GM23338 (cell line): Measurements from ENCODE around the gene NAP1L4. TPM values are rescaled to one million over a fixed set of nuclear protein-coding genes. Genes with fewer than 3 reads are reported as not detected.
"Not testable (repeated sequence)": the region's sequence is repeated elsewhere in the genome, so short reads cannot be mapped to it uniquely, and the experiment has no call there.

ENCODE experiments used
- ATAC-seq: fragments of 200-7000 bp; cut with Tn5 transposase; 3 replicates; pipeline ENCODE4 v1.9.1; 2020
- DNase-seq: peaks from one replicate; pipeline ENCODE4 v3.0.0-alpha.2; 2015; ENCODE audit warnings: low spot score
- H2AFZ ChIP-seq: fragments of 200-600 bp; sonication (generic); 2 replicates; pipeline ENCODE4 v1.8.0; 2016; ENCODE audit warnings: antibody characterized with exemption, mild to moderate bottlenecking, moderate library complexity
- H3F3A ChIP-seq: fragments of 200-600 bp; sonication (generic); replicated peaks from 2 replicates; pipeline ENCODE4 v1.8.0; 2017; ENCODE audit warnings: antibody characterized with exemption, mixed run types, low read depth
- H3K27ac ChIP-seq: fragments of 200-600 bp; sonication (generic); 2 replicates; pipeline ENCODE4 v1.6.1; 2016; ENCODE audit warnings: low read depth
- H3K27me3 ChIP-seq: fragments of 200-600 bp; sonication (generic); 2 replicates; pipeline ENCODE4 v1.8.0; 2016; ENCODE audit warnings: mild to moderate bottlenecking, mixed run types, moderate library complexity; ENCODE audit not compliant: insufficient read depth
- H3K36me3 ChIP-seq: fragments of 200-600 bp; sonication (generic); 2 replicates; pipeline ENCODE4 v1.8.0; 2016; ENCODE audit warnings: mild to moderate bottlenecking; ENCODE audit not compliant: insufficient read depth
- H3K4me1 ChIP-seq: fragments of 200-600 bp; sonication (generic); 2 replicates; pipeline ENCODE4 v1.8.0; 2016; ENCODE audit warnings: mild to moderate bottlenecking, moderate library complexity; ENCODE audit not compliant: insufficient read depth
- H3K4me2 ChIP-seq: fragments of 200-600 bp; sonication (generic); 2 replicates; pipeline ENCODE4 v1.7.1; 2017; ENCODE audit warnings: mixed run types
- H3K4me3 ChIP-seq: fragments of 200-600 bp; sonication (generic); 2 replicates; pipeline ENCODE4 v1.6.1; 2016; ENCODE audit warnings: mixed run types
- H3K79me2 ChIP-seq: fragments of 200-600 bp; sonication (generic); replicated peaks from 2 replicates; pipeline ENCODE4 v1.8.0; 2017; ENCODE audit warnings: mild to moderate bottlenecking; ENCODE audit not compliant: insufficient read depth
- H3K9me2 ChIP-seq: fragments of 200-600 bp; sonication (generic); 2 replicates; pipeline ENCODE4 v1.8.0; 2017; ENCODE audit not compliant: insufficient read depth
- H4K20me1 ChIP-seq: fragments of 200-600 bp; sonication (generic); replicated peaks from 2 replicates; pipeline ENCODE4 v1.8.0; 2017; ENCODE audit warnings: mild to moderate bottlenecking; ENCODE audit not compliant: insufficient read depth
- H3K27ac Mint-ChIP-seq: 2 replicates; pipeline ENCODE4 v1.8.0; 2020; ENCODE audit warnings: inconsistent platforms, mild to moderate bottlenecking, moderate library complexity, mixed read lengths
- H3K27me3 Mint-ChIP-seq: 3 replicates; pipeline ENCODE4 v1.8.0; 2022; ENCODE audit warnings: low read depth, mild to moderate bottlenecking, moderate library complexity, mixed read lengths, inconsistent platforms; ENCODE audit not compliant: insufficient read depth, poor library complexity
- H3K36me3 Mint-ChIP-seq: 3 replicates; pipeline ENCODE4 v1.8.0; 2021; ENCODE audit warnings: low read depth, mild to moderate bottlenecking, inconsistent platforms, moderate library complexity, mixed read lengths
- H3K4me1 Mint-ChIP-seq: 3 replicates; pipeline ENCODE4 v1.8.0; 2020; ENCODE audit warnings: mild to moderate bottlenecking, inconsistent platforms, mixed read lengths
- H3K4me3 Mint-ChIP-seq: 3 replicates; pipeline ENCODE4 v1.8.0; 2021; ENCODE audit warnings: moderate library complexity, mild to moderate bottlenecking, inconsistent platforms, mixed read lengths
- H3K9me3 Mint-ChIP-seq: 3 replicates; pipeline ENCODE4 v1.8.0; 2020; ENCODE audit warnings: moderate library complexity, mild to moderate bottlenecking, inconsistent platforms, mixed read lengths
- POLR2AphosphoS5 ChIP-seq: IDR thresholded peaks from 2 replicates; pipeline ENCODE4 v1.6.1; 2016; ENCODE audit warnings: antibody characterized with exemption, low read depth
- STAT1 ChIP-seq: IDR thresholded peaks from one replicate; pipeline ENCODE4 v1.6.1; 2016; ENCODE audit warnings: antibody characterized with exemption; ENCODE audit not compliant: unreplicated experiment
- polyA plus RNA-seq: library from polyadenylated mRNA; unstranded; fragments of >200 nt; fragmentation: Nextera tagmentation; extraction: Ambion mirVana; gene quantifications from 2 replicates; pipeline ENCODE4 v1.2.1, GENCODE V29; 2016
- total RNA-seq: library from RNA; depleted of rRNA; stranded (reverse); fragments of >200 nt; shearing (Covaris generic); gene quantifications from 2 replicates; pipeline ENCODE4 v1.2.3, GENCODE V29; 2014

NAP1L4 gene
- total and polyA plus RNA-seq, 2 experiments from 2014 or later, result 181 to 189 TPM

DNA sequence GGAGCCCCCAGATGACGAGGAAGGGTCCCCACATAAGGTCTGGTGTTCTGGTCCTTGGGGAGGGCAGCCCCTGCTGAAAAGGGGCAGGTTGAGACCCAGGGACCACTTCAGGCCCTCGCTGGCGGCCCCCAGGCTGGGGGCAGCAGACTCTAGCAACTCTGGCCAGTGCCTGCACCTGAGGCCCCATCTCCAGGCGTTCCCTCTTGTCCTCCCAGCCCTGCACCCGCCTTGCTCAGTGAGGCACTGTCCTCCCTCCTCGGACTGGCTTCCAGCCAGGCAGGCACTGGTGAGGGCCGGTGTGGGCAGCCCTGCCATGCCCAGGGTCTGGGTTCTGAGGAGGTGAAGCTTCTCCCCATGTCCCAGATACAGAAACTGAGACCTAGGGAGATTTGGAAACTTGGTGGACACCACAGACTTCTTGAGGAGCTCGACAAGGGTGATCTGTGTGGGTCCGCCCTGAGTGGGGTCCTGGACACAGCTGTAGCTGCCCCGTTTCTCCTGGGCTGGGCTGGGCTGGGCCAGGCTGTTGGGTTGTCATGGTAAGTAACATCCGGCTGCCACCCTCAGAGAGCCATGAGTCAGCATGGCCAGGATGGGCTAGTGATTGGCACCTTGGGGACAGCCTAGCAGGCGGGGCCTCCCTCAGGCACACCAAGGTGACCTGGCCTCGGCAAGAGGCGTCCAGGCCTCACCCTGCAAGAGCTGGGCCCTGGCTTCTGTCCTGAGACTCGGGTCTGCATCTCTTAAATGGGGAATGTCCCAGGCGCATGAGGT, 51.8 kb downstream of the NAP1L4 start:
- Histone ChIP-seq H3F3A (peaks cover 17% of the 10 kb centered on the region), H2AFZ (no peak overlapping the region), H3K27ac (0 out of 2 replicates have a peak overlapping the region, but pooled peaks have one; percentile 39), H3K4me2 (no peak overlapping the region), H3K27me3 (0 out of 2 replicates have a peak, but pooled peaks cover 2% of the 10 kb centered on the region), H4K20me1 (peaks cover 6% of the 10 kb centered on the region), H3K9me2 (no peaks in the 10 kb centered on the region), H3K79me2 (no peaks in the 10 kb centered on the region; the same call in 1 of the 2 replicates), H3K36me3 (no peaks in the 10 kb centered on the region), H3K4me3 (no peak overlapping the region), H3K4me1 (peaks cover 11% of the 10 kb centered on the region)
- H3K9me3 Mint-ChIP-seq, result peaks cover 40% of the 10 kb centered on the region
- DNase-seq (peak; percentile 37), ATAC-seq (peak; percentile 8)
- H3K27ac Mint-ChIP-seq, result no peak overlapping the region
- peaks cover 7% of the 10 kb centered on the region for H3K4me1 Mint-ChIP-seq
- H3K4me3 Mint-ChIP-seq, result no peak overlapping the region
- peaks cover 49% of the 10 kb centered on the region for H3K36me3 Mint-ChIP-seq
- H3K27me3 Mint-ChIP-seq, result peaks cover 32% of the 10 kb centered on the region
- TF ChIP-seq STAT1, result no peak
- TF ChIP-seq POLR2AphosphoS5, result peak; percentile 15; the same call in 1 of the 2 replicates

DNA sequence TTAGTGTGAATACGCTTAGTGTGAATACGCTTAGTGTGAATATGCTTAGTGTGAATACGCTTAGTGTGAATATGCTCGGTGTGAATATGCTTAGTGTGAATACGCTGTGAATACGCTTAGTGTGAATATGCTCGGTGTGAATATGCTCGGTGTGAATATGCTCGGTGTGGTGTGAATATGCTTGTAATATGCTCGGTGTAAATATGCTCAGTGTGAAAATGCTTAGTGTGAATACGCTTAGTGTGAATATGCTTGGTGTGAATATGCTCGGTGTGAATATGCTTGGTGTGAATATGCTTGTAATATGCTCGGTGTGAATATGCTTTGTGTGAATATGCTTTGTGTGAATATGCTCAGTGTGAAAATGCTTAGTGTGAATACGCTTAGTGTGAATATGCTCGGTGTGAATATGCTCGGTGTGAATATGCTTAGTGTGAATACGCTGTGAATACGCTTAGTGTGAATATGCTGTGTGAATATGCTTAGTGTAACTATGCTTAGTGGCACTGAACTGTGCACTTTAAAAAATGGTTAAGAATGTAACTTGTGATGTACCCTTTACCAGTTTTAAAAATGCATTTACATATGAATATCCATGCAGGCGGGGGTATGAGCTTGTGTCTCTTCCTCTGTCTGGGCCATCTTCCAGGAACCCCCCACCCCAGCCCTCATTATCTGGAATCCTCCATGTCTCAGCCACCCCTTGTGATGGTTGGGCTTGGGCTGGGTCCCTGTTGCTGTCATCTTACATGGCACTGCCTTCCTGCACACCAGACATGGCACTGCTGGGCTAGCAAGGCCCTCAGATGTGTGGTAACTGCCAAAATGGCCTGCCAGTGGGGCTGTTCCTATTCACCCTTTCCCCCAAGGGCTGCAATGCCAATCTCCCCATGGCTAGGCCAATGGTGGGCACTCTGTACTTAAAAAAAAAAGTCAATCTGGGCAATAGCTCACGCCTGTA, 53.4 kb downstream of the NAP1L4 start:
- DNase-seq, H3K4me2 ChIP-seq, H3K4me1 Mint-ChIP-seq, H3K9me2 ChIP-seq, H3K4me3 Mint-ChIP-seq, H3K4me1 ChIP-seq, H3K36me3 ChIP-seq, H2AFZ ChIP-seq, H3K27ac ChIP-seq, H3K27me3 ChIP-seq, H3K79me2 ChIP-seq, ATAC-seq, H3F3A ChIP-seq, H3K4me3 ChIP-seq, H4K20me1 ChIP-seq: not testable (repeated sequence)
- peaks cover 33% of the 10 kb centered on the region for H3K27me3 Mint-ChIP-seq
- peak overlapping the region; percentile 57; the same call in 1 of the 2 replicates for H3K27ac Mint-ChIP-seq
- peaks cover 36% of the 10 kb centered on the region for H3K36me3 Mint-ChIP-seq
- peaks cover 44% of the 10 kb centered on the region for H3K9me3 Mint-ChIP-seq

DNA sequence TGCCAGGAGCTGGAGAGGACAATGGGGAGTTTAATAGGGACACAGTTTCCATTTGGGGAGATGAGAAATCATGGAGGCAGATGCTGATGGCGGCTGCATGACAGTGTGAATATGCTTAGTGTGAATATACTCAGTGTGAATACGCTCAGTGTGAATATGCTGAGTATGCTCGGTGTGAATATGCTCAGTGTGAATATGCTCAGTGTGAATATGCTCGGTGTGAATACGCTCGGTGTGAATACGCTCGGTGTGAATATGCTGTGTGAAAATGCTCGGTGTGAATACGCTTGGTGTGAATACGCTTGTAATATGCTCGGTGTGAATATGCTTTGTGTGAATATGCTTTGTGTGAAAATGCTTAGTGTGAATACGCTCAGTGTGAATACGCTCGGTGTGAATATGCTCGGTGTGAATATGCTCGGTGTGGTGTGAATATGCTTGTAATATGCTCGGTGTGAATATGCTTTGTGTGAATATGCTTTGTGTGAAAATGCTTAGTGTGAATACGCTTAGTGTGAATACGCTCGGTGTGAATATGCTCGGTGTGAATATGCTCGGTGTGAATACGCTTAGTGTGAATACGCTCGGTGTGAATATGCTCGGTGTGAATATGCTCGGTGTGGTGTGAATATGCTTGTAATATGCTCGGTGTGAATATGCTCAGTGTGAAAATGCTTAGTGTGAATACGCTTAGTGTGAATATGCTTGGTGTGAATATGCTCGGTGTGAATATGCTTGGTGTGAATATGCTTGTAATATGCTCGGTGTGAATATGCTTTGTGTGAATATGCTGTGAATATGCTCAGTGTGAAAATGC, 54.3 kb downstream of the NAP1L4 start:
- not testable (repeated sequence) for H3K4me3 Mint-ChIP-seq, H3K27ac Mint-ChIP-seq, H2AFZ ChIP-seq, H3K27ac ChIP-seq, H4K20me1 ChIP-seq, H3K4me1 Mint-ChIP-seq, ATAC-seq, H3K27me3 ChIP-seq, H3K79me2 ChIP-seq, H3K36me3 ChIP-seq, H3K4me3 ChIP-seq, DNase-seq, H3F3A ChIP-seq, H3K4me2 ChIP-seq, H3K9me2 ChIP-seq, H3K4me1 ChIP-seq
- Mint-ChIP-seq H3K9me3 (peaks cover 44% of the 10 kb centered on the region), H3K36me3 (peaks cover 29% of the 10 kb centered on the region), H3K27me3 (peaks cover 33% of the 10 kb centered on the region)
